K562 treated with DMSO at 1 percent for 12 hours (cell line): ENCODE results near the gene TTC34. TPM values are rescaled to one million over a fixed set of nuclear protein-coding genes. Genes with fewer than 3 reads are reported as not detected.

Experiments
- total RNA-seq: library from RNA; unstranded; fragments of 300-600 nt; gene quantifications from 2 replicates; pipeline ENCODE4 v1.2.3, GENCODE V29; 2022; ENCODE audit not compliant: insufficient read depth

Gene TTC34, protein sequence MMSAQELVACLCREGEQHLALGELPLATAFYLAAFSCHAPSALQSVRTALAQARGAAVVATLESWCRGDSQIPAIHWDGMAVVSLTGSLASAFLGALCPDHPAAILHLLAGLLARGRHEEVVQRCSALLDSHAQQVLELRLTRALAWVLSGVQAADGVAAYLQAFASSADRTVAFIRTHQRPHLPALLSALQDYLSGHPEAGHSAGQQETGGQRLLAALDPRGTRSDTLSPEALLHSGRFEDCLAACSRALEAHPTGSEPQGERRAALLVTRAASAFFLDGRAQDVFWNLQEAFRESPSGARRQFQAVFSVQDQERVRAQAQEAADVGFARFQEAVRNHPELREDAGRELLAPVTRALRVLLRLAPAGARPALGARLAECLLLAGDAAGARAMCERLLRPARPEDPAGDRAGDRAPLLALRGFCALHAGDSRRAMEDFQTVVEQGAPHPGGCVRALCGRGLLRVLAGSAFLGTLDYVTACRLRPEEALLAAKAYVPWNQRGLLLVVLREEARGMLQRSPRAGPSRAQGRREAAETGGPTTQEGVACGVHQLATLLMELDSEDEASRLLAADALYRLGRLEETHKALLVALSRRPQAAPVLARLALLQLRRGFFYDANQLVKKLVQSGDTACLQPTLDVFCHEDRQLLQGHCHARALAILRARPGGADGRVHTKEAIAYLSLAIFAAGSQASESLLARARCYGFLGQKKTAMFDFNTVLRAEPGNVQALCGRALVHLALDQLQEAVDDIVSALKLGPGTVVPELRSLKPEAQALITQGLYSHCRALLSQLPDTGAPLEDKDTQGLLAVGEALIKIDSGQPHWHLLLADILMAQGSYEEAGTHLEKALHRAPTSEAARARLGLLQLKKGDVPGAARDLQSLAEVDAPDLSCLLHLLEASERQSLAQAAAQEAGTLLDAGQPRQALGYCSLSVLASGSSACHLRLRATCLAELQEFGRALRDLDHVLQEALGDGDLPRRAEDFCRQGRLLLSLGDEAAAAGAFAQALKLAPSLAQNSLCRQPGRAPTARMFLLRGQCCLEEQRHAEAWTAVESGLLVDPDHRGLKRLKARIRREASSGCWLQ
- total RNA-seq: 0.12 TPM in 1 of 2 replicates, not detected in the other

DNA sequence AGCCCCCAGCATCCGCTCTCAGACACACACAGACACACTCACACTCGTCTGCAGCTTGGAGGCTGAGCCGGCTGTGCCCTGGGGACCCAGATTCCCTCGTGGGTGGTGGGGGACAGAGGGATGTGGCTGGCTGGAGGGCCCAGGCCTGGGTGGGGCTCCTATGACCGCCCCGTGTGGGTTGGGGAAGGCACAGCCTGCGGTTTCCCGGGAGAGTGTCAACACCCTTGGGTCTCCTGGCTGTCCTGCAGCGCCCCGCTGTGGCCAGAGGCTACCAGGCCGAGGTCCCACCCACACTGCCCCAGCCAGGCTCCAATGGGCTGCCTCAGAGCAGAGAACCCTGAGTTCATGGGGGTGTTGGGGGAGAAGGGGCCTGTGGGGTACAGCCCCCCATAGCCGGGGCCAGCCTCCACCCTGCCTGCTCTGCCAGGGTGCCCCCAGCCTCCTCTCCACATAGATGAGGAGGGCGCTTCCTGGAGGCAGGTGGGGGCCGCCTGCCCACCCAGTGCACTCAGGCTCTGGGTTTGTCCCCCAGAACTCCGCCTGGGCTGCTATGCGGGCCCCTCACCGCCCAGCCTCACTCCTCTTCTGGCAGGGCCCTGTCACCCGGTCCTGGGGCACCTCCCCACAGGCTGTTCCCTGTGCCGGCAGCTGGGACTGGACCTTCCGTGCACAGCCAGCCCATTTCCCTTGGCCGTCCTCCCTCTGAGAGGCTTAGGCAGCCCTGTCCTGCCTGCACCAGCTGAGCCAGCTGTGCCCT, at the start of gene TTC34:
Gene TTC34, minus strand, starts transcription at position 159 of the 757 bp plus-strand sequence. CDS start 866 bp downstream, outside the sequence.

DNA sequence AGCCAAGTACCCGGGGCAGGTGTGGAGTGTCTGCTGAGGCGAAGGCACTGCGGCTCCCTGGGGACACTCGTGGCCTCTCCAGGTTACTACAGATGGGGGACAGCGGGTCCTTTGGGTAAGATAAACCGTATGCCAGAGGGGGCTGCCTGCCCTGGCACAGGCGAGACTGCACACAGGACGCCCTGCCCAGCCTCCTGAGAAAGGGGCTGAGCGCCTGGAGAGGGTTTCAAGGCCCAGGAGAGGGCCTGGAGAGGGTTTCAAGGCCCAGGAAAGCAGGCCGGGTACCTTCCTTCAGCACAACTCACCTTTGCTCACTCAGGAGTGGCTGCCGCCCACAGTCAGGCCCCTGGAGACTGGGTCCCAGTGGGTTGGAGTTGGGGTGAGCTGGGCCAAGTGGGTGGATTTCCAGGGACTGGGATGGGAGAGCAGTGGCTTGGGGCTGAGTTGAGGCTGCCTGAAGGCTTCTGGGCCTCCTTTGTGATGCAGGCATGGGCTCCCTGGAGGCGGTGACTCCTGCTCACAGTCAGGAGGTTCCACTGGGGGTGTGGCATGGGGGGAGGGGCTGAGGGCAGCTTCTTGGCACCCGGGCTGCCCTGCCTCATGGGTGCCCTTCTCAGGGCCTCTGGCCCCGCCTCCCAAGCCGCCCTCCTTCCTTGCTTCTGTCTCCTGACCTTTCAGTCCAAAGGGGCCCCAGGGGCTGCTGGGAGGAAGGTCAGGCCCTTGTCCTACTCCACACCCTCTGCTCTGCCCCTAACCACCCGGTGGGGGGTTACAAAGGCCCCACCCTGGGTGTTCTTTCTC, 168.7 kb downstream of the TTC34 start, which contains the start of gene MMEL1:
Gene MMEL1, minus strand, starts transcription at position 456 of the 801 bp plus-strand sequence. CDS start 3,532 bp downstream, outside the sequence.

DNA sequence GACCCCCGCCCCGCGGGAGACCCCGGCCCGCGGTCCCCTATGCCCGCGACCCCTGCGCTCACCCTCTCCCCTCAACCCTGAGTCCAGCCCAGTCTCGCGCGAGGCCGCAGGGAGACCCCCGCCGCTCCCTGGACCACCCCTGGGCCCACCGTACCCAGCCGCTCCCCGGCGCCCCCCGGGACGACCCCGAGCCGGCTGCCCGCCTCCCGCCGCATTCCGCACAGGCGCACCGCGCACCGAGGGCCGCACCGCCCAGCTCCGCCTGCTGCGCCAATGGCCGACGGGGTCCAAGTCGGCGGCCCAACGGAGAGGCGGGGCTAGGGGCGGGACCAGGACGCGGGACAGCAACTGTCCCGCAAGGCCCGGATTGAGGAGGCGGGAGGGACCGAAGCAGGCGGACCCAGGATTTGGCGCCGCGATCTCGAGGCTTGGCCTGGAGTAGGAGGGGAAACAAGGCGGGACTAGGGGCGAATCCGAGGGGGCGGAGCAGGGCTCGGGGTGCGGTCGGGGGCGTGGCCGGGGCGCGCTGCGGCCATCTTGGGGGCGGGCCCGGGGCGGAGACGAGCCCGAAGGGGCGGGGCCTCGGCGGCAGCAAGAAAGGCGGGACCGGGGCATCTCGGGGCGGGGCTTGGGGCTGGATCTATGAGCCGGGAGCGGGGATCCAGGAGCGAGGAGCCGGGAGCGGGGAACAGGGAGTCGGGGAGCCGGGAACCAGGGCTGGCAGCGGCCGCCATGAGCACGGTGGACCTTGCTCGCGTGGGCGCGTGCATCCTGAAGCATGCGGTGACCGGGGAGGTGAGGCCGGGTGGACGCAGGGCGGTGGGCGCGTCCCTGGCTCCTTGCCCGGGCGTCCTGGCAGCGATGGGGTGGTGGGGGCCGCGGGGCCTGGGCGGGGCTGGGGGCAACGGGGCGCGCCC, 215.1 kb downstream of the TTC34 start, which contains the start of gene PRXL2B:
Gene PRXL2B, plus strand, starts transcription at position 624 of the 917 bp plus-strand sequence. Its CDS starts 109 bp downstream, at position 733.

Other genes starting within 250 kb of the TTC34 start
- gene TNFRSF14, start 245.3 kb downstream of the TTC34 start, total RNA-seq: 6.3 and 9.2 TPM in 2 replicates
- gene PRXL2B, start 214.9 kb downstream of the TTC34 start, total RNA-seq: 12.8 and 16.2 TPM in 2 replicates
- gene MMEL1, start 168.7 kb downstream of the TTC34 start, total RNA-seq: 0.43 TPM in 1 of 2 replicates, not detected in the other
- not detected in 2 replicates for gene ACTRT2, start 219.8 kb upstream of the TTC34 start, total RNA-seq